IPS DF 4.7 (cell line): ENCODE results near the gene SLC50A1.

Source experiments
- DNase-seq: peaks from one replicate; pipeline ENCODE4 v3.0.0-alpha.2; 2013; ENCODE audit warnings: low spot score; ENCODE audit errors: extremely low read depth

SLC50A1 gene

DNA sequence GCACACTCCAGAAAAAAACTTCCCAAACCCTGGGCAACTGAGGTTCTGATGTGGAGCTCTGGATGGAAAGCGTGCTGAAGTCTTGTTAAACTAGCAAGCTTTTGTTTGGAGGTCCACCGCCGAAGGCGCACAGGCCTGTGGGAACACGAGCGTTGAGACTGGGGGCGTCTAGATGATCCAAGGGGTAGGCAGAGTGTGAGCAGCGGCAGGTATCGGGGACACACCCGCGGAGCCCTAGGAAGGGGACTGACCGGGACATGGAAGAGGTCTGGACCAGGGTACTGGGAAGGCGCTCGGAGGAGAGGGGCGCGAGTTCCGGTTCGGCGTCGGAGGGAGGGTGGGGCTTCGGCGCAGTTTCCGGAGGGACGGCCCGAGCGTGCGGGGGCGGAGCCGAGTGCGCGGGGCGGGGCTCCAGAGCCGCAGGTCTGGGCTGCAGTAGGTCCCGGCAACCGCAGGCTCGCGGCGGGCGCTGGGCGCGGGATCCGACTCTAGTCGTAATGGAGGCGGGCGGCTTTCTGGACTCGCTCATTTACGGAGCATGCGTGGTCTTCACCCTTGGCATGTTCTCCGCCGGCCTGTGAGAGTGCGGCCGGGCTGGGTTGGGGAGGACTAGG lies at the start of gene SLC50A1:
SLC50A1 (plus strand) TSS at position 438 of the 614 bp plus-strand sequence; CDS start at position 498, 60 bp downstream.
- DNase-seq: no peak

- no peak for DNase-seq
Measured at GRCh38 chr1:155086128-155086741, 49.4 kb upstream of the SLC50A1 start.

DNA sequence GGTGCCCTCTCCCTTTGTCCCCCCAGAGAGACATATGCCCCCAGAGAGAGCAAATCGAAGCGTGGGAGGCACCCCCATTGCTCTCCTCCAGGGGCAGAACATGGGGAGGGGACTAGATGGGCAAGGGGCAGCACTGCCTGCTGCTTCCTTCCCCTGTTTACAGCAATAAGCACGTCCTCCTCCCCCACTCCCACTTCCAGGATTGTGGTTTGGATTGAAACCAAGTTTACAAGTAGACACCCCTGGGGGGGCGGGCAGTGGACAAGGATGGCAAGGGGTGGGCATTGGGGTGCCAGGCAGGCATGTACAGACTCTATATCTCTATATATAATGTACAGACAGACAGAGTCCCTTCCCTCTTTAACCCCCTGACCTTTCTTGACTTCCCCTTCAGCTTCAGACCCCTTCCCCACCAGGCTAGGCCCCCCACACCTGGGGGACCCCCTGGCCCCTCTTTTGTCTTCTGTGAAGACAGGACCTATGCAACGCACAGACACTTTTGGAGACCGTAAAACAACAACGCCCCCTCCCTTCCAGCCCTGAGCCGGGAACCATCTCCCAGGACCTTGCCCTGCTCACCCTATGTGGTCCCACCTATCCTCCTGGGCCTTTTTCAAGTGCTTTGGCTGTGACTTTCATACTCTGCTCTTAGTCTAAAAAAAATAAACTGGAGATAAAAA lies 48.7 kb upstream of the SLC50A1 start:
- DNase-seq: no peak

DNA sequence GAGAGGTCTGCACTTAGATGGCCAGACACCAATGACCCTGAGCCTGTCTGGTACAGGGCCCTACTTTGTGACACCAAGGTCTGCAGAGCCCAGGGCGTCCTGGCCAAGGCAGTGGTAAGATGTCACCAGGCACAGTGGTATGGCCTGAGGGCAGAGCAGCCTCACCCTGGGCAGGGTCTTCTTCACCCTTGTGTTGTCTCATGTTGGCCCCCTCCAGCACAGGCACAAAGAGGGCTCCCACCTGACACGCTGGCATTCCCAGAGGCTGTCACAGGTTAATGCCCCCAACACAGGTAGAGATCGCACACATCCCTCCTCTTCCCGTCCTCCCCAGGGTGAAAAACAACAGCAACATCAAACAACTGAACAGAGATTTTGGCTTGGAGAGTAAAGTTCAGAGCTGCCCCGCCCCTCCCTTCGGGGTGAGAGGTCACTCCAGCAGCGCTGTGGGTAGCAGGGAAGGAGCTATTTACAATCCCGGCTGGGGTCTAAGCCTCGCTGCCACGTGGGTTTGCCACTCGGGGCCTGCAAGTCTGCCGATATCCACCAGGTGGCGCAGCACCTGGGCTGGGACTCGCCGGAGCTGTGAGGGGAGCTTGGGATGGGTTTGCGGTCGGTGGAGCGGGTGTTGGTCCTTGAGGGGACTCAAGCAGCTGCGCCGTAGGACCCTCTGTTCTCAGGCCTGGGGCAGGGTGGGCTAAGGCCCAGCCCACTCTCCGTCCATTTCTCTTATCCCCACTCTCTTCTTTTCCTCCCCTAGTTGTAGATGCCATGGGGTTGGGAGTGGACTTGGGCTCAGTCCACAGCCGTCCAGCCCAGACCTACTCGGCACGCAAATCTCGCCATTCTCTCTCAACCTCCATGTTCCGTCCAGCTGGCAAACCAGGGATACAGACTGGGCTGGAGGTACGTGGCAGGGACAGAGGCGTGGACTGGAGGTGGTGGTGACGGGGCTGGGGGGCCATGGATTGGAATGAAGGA lies 44.3 kb upstream of the SLC50A1 start:
- DNase-seq: no peak

- DNase-seq: no peak
Measured at GRCh38 chr1:155092131-155092530, 43.5 kb upstream of the SLC50A1 start.

DNA sequence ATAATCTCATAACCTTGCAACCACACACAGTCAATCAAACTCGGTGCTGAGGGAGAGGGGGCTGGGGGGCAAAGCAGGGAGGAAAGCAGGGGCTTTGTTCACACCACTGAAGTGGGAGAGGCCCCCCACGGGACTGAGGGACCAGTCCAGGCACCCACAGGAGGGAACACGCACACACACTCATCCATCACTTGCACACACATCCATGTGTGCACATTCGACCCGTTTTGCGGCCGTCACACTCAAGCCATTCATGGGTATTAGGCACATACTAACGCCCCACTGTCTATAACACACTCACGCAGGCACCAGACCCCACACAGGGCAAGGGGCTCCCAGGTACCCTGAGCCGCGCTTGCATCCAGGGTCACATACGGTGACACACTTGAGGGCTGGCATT lies 43.0 kb upstream of the SLC50A1 start:
- no peak for DNase-seq

DNA sequence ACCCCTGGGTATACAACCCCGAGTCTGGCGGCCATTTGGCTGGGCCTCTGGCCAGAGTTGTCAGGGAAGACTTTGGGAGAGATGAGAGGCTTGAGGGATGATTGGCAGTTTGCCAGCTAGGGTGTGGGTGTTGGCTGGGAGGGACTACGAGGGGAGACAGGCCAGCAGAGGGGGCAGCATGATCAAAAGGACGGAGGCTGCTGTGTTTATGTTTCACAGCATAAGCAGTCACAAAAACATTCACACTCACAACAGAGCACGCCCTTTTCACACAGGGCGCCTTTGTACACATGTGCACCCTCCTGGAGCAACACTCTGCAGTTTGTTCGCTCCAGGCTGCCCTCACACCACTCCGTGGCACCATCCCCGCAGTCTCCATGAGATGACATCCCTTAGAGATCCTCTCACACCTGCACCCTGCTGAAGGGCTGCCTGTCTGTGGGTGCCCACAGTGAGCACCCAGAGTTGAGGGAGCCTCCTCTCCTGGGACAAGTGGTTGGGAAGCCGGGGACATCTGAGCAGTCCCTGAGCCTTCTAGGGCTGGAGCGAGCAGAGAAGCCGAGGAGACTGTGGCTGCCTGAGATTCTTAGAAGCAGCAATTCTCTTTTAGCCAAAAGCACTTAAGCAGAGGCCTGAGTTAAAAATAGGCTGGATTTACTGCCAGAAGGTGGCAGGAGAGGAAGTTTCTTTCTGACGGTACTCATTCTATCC lies 41.6 kb upstream of the SLC50A1 start:
- DNase-seq: no peak

- DNase-seq: no peak
Measured at GRCh38 chr1:155094622-155094948, 41.1 kb upstream of the SLC50A1 start.

DNA sequence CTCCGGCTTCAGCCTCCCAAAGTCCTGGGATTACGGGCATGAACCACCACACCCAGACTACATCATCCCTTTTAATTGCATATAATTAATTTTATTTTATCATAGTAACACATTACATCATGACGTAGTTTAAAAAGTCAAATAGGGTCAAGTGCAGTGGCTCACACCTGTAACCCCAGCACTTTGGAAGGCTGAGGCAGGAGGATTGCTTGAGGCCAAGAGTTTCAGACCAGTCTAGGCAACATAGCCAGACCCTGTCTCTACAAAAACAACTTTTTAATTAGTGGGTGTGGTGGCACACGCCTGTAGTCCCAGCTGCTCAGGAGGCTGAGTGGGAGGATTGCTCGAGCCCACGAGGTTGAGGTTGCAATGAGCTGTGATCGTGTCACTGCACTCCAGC lies 36.3 kb upstream of the SLC50A1 start:
- no peak for DNase-seq

DNA sequence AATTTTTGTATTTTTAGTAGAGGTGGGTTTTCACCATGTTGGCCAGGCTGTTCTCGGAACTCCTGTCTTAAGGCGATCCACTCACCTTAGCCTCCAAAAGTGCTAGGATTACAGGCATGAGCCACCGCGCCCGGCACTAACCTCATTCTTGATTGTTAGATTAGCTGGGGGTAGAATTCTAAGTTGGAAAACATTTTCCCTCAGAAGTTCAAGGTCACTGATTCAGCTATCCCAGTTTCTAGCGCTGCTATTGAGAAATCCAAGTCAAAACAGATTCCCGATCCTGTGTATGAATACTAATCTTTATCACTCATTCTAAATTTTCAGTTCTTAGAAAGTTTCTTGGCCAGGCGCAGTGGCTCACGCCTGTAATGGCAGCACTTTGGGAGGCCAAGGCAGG lies 32.3 kb upstream of the SLC50A1 start:
- no peak for DNase-seq

DNA sequence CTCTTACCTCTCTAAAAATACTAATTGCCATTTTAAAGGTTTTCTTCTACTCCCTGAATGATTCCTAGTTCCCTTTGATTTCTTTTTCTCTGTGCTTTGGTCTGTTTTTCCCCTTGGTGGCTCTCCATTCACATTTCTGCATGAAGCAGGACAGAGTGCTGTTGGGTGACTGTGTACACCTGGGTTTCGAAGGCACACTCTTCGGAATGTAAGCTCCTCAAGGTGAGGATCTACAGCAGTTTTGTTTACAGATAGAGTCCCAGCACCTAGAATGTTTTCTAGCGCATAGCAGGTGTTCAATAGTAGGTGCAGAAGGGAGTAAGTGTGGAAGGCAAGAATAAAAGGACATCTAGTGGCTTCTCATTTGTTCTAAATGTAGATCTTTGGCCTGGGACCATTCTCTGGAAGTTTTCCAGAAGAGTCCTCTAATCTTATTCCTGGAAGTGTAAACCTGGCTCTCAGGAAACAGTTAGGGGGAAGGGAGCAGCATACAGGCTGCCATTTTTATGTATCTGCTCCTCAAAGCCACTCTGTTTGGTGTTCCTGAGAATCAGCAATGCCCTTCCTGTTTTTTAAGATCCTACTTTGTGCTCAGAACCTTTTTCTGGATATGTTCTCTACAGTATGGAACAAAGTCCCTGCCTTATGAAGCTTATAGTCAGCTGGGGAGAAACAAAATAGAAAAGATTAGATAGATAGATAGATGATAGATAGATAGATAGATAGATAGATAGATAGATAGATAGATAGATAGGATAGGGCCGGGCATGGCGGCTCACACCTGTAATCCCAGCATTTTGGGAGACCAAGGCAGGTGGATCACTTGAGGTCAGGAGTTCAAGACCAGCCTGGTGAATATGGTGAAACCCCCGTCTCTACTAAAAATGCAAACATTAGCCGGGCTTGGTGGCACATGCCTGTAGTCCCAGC lies 30.8 kb upstream of the SLC50A1 start:
- DNase-seq: no peak

GRCh38 chr1:155105604-155106011 lies 30.0 kb upstream of the SLC50A1 start:
- DNase-seq: no peak

GRCh38 chr1:155106862-155107261 lies 28.8 kb upstream of the SLC50A1 start:
- DNase-seq: no peak

- DNase-seq: no peak
Measured at GRCh38 chr1:155107309-155108264, 28.1 kb upstream of the SLC50A1 start.

DNA sequence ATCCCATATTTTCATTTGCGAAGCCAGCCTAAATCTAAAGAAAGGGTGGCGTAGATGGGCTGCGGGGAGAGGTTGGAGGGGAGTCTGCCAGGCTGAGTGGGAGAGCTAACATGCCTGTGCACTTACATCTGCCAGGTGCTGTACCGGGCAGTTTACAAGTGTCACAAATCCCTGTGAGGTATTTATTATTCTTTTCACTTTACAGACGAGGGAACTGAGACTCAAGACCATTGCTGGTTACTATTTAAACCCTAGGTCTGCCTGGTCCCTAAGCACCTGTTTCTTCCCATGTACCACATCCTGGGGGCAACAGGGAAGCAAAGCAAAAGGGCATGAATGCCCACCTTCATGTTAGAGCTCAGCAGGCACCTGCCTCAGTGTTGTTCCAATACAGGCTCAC lies 27.4 kb upstream of the SLC50A1 start:
- DNase-seq: no peak

DNA sequence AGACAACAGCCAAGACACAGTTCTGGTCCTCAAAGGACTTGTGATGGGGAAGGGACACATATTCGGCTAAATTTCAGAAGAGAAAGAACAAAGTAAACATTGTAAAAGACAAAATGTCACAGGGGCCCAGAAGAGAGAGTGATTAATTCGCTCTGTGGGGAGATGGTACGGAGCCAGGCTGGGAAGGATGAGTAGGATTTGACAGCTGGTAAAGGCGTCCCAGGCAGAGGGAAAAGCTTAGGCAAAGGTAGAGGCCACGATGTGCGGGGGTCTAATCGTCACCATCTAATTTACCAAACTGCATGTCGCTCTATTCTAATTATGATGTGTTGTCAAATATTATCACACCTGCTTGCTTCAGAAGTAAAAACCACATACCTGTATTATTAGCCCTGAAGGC lies 25.3 kb upstream of the SLC50A1 start:
- DNase-seq: no peak

GRCh38 chr1:155110826-155111225 lies 24.8 kb upstream of the SLC50A1 start:
- no peak for DNase-seq

DNA sequence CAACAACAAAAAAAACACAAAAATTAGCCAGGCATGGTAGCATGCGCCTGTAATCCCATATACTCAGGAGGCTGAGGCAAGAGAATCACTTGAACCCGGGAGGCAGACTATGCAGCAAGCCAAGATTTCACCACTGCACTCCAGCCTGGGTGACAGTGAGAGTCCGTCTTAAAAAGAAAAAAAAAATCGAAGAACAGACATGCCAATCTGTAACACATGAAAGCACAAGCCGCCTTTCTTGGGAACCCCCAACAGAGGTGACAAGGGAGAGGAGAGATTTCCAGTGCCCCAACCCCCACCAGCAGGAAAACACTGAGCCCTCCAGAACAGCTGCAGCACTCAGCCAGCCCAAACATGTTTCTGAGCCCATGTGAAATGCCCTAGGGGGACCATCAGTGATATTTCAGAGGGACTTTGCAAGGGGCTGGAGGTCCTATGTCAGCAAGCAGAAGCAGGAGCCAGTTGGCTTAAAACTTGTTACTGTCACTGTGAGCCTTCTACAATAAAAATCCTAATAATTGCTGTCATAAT lies 22.1 kb upstream of the SLC50A1 start:
- DNase-seq: no peak
